HG03469 (cell line): ENCODE data around the gene TRAK1.
A peak's percentile ranks its signal among the peaks of the same experiment; 100 is the strongest.

Source experiments
- ATAC-seq: cut with Tn5 transposase; IDR thresholded peaks from one replicate; pipeline ENCODE4 v1.9.1; 2021; ENCODE audit warnings: mild to moderate bottlenecking, moderate library complexity, moderate number of reproducible peaks; ENCODE audit not compliant: unreplicated experiment

Gene TRAK1

DNA sequence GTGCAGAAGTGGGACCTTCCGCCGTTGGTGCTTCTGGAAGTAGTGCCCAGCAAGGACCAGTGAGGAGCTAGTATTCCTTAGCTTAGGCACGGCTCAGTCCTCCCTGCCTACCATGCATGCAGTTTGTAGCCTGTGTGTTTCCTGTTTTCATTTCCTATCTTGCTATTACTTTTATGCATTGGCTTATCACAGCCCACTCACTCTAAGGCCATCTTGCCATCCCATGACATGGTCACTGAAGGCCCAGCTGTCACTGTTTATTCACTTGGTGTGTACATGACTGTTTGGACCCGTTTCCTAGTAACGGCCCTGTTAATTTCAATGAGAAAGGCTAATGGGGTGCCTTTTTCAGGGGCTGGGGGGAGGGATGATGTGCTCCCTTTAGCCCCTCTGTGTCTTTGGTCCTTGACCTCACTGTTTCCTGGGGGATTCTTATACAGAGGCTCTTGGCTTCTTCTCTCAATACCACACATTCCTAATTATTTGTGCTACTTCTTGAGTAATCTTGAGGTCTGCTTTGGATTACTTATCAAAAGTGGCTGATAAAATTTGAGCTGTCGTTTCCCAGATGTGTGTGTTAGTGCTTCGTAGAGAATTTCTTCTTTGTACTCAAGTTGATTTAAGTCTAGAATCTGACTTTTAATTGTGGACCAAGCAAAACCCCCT is 24.5 kb upstream of the TRAK1 start:
- ATAC-seq, result no peak

DNA sequence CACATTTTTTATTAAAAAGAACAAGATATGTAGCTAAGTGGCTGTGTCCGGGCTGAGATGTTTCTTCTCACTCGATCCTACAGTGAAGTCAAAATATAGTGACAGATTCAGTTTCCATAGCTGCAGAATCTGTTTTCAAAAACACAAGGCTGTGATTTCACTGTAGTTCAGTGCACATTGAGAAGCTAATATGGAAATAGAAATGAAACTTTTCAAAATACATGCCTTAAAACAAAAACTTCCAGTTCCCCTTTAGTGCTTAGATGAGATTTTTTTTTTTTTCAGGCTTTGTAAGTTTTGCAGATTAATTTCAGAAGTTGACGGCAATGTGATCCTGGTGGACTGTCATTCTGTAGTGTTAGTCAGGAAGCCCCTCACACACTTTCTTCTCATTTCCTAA is 23.8 kb upstream of the TRAK1 start:
- ATAC-seq, result peak; percentile 78

DNA sequence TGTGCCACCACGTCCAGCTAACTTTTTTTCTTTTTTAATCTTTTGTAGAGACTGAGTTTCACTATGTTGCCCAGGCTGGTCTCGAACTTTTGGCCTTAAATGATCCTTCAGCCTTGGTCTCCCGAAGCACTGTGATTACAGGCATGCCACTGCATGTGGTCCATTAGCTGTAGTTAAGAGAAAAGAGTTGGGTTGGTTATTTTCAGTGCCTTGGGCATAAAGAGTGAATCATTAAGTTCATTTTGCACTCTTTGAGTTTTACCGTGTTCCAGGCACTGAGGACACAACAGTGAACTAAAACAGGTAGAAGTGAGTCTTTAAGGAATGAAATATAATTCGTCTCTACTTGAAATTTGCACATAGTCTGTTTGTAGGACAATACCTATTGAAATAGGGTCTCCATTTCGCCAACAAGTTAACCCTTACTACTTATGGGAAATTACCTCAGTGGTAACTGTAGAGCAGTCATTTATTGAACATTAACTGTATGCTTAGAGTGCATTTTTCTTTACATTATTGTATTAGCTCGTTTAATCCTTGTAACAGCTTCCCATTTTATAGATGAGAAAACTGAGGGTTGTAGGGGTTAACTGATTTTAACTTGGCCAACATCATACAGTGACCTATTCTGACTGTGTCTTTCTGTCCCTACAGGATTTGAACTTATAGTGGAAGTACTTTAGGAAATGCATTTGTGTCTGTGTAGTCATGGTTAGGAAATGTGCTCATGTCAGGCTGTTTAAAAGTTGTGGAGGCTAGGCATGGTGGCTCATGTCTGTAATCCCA is 22.7 kb upstream of the TRAK1 start:
- ATAC-seq, result no peak

DNA sequence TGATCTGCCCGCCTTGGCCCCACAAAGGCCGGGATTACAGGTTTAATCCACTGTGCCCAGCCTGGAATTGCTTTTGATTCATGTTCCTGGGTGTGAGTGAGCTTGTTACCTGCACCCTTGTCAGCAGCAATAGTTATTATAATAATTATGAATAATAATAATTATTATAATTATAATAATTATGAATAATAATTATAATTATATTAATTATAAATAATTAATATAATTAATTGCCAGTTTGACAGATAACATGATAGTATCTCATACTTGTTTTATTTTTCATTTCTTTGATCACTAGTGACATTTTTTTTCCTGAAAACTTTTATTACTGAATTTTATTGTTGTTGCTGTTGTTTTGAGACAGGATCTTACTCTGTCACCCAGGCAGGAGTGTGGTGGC is 21.1 kb upstream of the TRAK1 start:
- ATAC-seq, result no peak

DNA sequence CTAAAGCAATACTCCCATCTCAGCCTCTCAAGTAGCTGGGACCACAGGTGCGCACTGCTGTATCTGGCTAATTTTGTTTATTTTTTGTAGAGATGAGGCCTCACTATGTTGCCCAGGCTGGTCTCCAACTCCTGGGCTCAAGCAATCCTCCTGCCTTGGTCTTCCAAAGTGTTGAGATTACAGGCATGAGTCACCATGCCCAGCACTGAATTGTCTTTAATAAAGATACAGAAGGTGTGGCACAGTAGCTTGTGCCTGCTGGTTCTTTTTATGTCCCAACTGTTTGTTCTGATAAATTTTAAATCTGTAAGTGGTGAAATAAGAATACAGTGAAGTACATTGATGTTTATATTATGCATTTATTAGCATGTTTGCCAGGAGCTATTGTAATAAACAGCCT is 20.6 kb upstream of the TRAK1 start:
- no peak for ATAC-seq

DNA sequence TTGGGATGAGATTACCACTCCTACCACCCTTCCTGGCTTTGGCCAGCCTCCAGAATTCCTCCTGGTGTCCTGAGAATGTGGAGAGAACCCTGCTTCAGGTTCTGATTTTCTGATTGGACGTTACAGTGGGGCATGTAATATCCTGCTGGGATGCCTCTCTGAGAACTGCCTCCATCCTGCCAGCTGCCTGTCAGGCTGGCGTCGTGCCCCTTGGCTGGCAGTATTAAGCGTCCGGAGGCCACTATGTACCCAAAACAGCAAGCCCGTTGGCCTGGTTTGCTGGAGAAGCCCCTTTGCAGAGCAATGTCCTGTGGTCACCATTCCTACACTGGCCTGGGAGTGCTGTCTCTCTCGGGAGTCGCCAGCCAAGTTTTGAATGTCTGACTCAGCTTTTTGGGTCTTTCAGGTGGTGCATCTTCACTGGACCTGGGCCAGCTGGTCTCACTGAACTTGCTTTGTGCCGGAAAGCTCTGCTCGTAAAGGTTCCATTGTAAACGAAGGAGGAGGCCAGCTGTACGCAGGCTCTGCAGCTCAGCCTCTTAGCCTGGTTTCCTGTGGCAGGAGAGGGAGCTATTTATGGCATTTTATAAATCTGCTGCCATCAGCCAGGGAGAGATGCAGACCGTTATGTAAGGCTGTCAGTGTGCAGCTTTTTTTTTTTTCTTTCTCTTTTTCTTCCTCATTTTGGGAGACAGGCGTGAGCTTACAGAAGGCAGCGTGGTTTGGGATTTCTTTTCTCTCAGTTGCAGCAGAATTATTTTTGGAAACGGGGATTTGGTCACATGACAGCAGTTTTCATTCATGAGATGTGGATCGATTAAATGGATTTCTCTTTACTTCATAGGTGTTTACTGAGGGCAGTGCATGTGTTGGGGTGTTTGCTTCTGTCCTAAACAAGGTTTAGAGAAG is 19.0 kb upstream of the TRAK1 start:
- ATAC-seq, result no peak

DNA sequence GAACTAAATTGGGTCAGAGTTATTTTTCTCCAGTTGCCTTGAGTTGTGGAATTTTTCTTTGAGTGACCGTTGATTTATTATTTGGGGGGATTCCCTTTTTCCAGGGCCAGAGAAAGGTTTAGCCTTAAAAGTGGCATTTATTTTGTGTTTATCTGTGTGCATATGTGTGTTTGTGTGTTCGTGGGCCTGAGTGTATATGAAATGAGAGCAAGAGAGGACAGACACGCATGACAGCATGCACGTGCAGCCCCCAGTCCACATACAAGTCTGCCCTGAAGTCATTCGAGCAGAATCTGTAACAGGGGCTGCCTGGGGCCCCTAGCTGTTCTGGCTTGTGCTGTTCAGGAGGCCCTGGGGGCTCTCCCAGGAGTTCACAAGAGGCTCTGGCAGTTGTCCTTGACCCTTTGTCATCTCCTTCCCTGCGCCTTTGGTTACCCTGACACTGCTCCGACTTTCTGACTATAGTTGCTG is 18.3 kb upstream of the TRAK1 start:
- ATAC-seq, result no peak

DNA sequence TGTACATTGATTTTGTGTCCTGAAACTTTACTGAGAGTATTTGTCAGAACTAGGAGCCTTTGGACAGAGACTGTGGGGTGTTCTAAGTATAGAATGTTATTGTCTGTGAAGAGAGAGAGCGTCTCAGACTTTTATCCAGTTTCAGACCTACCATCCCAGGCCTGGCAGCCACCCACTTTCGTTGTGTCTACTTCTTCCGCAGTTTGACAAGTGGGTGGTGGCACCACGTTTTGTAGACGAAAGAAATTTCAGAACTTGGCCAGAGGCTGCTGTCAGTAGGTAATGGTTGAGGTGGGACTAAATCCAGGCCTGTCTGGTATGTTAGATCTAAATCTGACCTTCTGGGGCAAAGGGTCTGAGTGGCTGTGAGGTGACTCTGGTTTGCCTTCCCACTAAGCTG is 13.4 kb upstream of the TRAK1 start:
- no peak for ATAC-seq

DNA sequence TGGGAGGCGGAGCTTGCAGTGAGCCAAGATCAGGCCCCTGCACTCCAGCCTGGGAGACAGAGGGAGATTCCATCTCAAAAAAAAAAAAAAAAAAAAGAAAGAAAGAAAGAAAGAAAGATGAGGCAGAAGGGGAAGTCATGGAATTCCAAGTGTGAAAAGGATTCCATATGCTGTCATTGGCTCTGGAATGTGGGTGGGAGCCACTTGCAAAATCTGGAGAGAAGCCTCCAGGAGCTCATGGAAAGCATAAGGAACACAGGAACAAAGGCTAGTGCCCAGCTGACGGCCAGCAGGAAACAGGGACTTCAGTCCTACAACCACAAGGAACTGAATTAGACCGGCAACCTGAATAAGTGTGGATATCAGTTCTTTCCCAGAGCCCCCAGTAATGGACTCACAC is 12.5 kb upstream of the TRAK1 start:
- no peak for ATAC-seq

DNA sequence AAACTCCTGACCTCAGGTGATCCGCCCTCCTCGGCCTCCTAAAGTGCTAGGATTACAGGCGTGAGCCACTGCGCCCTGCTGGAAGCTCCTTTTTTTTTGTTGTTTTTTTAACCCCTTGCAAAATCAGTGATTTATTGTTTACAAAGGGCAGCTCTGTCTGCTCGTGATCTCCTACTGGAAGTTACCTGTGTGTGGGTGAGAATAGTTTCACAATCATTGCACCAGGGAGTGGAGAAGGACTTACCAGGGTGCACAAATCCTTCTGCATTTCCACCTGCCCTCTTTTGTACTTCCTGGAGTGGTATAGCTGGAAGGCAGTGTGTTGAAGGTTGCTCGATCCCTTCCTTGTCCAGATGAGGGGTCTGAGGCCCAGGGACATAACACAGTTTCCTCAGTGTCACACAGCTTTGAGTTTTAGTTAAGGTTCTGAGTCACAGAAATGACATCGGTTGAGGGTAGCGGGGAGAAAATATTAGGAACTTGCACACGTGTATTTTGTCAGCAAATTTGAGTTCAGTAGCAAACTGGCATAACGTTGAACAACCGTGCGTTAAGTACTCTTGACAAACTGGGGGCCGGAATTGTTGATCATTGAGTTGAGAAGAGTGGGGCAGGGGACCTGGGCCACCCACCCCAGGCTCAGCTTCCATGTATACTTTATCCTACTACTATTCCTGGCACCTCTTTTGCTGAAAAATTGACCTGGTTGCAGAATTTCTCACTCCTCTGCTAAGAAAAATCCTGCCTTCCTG is 11.3 kb upstream of the TRAK1 start:
- ATAC-seq, result no peak

DNA sequence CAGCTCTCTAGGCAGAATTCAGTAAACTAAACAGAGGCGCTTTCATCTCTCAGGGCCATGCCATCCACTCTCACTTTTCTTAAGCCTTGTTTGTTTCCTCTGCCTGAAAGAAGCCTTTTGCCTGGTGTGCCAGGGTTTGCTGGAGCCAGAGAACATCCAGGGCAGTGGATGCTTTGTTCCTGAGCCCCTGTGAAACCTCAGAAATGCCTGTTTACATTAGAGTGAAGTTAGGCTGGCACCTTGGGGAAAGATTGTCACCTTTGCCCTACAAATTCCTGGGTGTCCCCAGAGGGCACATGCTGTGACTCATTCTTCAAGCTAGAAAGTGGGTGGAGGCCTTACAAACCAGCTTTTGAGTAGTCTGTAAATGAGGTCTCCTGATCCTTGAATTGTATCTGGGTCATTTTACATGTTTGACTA is 10.7 kb upstream of the TRAK1 start:
- ATAC-seq, result no peak

DNA sequence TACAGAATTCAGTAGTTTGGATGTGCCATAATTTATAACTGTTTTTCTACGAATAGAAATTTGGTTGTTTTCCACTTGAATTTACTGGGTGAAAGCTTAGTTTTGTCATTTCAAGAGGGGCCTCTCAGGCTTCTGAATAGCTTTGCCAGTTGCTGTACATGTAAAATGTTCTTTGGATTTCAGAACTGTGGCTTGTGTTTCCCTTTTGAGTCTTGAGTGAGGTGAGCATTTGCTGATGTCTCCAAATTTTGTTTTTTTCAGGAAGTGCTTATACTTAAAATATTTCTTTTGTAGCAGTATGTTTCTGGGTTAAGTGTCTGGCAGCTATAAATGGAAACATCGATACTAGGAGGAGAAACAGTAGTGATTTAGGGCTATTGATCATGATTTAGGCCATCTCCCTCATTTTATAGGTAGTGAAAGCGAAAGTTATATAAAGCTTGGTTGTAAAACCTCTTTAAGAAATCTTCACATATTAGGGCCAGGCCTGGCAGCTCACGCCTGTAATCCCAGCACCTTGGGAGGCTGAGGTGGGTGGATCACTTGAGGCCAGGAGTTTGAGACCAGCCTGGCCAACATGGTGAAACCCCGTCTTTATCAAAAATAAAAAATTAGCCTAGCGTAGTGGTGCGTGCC is 9.2 kb upstream of the TRAK1 start:
- no peak for ATAC-seq

DNA sequence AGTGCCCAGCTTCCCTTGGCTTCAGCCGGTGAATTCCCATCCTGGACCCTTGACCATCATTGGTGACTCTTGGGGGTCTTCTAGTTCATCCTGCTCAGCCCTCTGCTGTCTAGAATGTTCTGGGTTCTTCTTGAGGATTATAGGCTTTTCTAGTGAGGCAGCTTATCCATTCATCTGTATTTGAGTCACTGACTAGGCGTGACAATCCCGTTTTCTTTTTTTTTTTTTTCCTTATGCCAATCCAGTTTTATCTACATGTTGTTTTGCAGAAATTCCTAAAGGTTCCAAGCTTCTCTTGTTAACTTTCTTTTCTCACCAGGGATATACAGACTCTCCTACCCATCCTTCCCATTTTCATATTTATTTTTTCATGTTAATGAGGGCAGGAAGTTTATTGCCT is 6.6 kb upstream of the TRAK1 start:
- no peak for ATAC-seq

DNA sequence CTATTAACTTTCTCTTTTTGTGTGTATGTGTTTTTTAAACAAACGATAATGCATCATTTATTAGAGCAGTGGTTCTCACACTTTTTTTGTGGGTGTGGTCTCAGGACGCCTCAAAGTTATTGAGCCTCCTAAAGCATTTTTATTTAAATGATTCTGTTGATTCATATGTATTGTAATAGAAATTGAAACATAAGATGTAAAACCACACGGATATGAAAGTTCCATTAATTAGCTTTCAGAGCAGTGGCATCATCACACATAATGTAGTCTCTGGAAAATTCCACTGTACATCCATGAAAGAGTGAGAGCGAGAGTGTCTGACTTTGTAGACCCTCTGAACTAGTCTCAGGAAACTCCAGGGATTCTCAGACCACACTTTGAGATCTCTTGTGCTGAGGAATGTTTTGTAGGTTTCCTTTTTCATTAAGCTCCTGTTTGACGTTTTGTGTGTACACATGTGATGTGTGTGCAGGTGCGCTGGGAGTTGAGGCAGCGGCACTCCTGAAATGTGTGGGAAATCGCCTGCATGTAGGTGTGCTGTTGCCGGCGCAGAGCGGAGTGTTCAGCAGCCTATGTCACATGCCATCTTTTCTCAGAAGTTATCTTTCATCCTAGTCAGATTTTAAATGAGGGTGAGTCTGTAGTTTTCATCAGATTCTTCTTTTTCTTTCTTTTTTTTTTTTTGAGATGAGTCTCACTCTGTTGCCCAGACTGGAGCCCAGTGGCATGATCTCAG is 5.3 kb upstream of the TRAK1 start:
- ATAC-seq, result no peak

DNA sequence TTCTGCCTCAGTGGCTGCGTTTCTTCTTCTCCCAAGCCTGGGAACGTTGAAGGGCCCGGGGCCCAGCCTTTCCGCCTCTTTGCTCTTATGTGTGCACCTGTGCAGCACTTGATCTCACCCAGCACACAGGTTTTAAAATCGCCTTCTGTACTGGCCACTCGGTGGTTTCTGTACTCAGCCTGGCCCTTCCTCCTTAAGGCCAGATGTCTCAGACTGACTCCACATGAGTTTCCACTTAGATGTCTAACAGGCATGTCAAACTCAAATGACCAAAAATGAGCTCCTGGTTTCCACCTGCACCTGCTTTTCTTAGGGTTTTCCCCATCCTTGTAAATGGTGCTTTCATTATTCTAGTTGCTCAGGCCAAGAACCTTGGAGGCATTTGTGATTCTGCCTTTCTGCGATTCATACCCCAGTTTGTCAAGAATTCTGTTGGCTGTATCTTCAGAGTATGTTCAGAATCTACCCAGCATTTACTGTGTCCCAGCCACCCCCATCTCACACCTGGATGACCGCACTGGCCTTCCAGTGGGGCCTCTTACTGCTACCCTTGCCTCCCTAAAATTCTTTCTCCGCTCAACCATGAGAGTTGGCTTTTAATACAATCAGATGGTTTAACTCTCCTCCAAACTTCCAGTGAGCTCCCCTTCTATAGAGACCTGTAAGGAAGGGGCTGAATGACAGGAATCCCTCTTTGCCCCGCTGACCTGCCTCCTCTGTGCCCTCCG is 2.2 kb upstream of the TRAK1 start:
- ATAC-seq, result no peak

DNA sequence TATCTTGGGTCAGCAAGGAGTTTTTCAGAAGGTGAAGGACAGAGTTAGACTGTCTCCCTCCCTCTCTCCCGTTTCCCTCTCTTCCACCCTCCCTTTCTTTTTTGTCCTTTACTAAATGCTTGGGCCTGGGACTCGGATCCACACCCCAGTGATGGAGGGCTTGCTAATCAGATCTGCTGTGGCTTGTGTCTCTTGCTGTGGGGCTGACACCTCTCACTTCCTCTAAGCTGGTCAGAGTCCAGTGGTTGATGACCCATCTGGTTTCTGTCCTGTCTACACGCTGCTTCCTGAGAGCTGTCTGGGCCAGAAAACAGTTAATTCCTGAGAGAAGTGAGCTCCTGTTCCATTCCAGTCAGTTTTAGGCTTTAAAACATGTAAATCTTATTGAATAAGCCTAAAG is 849 bp downstream of the TRAK1 start:
- ATAC-seq, result no peak

DNA sequence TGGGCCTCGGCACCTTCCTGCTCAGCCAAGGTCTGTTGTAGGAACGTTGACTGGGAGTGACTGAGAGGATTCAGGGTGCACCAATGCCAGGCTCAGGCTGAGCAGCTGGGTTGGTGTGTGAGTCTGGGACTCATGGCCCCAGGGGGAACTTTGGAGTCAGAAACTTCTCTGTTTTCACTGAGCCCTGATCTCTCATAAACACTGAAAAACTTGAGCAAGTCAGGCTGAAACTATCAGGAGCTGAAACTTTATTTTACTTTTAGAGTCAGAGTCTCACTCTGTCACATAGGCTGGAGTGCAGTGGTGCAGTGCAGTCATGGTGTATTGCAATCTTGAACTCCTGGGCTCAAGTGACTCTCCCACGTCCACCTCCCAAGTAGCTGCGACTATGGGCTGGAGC is 3.0 kb downstream of the TRAK1 start:
- peak; percentile 59 for ATAC-seq

DNA sequence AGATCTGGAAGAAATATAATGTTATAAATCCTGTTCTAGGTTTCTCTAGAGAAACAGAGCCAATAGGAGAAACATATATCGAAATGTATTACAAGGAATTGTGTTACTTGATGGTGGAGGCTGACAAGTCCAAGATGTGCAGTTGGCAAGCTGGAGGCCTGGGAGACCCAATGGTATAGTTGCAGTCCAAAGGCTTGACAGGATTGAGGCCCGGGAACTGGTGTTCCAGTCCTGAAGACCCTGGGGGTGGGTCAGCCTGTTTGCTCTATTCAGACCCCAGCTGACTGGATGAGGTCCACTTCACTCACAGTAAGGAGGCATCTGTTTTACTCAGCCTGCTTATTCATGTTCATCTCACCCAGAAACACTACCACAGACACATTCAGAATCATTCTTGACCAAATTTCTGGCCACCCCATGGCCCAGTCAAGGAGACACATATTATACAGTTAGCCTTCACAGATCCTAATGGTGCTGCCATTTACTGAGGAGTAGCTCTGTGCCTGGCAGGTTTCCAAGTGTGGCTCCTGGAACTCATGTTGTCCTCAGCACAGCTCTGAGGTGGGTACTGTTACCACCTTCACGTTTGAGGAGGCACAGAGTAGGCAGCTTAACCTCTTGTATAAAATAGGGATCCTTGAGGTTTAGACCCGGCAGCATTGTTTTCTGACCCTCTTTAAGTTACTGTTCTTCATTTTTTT is 3.7 kb downstream of the TRAK1 start:
- ATAC-seq, result no peak
